HL-60 (cell line): ENCODE data around the gene B9D2.

Experiments used
- DNase-seq, 2 experiments: peaks; one replicate each; pipeline ENCODE4 v3.0.0-alpha.2; 2010 to 2020; ENCODE audit warnings: low read depth in 1 of 2, low spot score in 1 of 2
- H3K27ac ChIP-seq: fragments of 250-450 bp; sonication (Bioruptor Pico); replicated peaks from 2 replicates; pipeline ENCODE4 v1.5.1; 2020; ENCODE audit warnings: mild to moderate bottlenecking, moderate library complexity
- H3K27me3 ChIP-seq: fragments of 250-450 bp; sonication (Bioruptor Pico); 2 replicates; pipeline ENCODE4 v1.5.1; 2021; ENCODE audit warnings: mild to moderate bottlenecking, moderate library complexity; ENCODE audit not compliant: insufficient read depth, poor library complexity, severe bottlenecking
- H3K4me3 ChIP-seq: replicated peaks from 2 replicates; pipeline ENCODE4 v1.5.1; 2011; ENCODE audit warnings: mild to moderate bottlenecking, control low read depth, low read length; ENCODE audit not compliant: insufficient read depth
- GABPA ChIP-seq: IDR thresholded peaks from 2 replicates; pipeline ENCODE4 v1.6.1; 2012; ENCODE audit warnings: low read depth
- POLR2AphosphoS5 ChIP-seq: IDR thresholded peaks from 2 replicates; pipeline ENCODE4 v1.6.1; 2012; ENCODE audit warnings: low read depth
- SPI1 ChIP-seq: IDR thresholded peaks from 2 replicates; pipeline ENCODE4 v1.6.1; 2012; ENCODE audit warnings: low read depth, mild to moderate bottlenecking, borderline replicate concordance
- TF ChIP-seq, protein P1 (sequence below): IDR thresholded peaks from 2 replicates; pipeline ENCODE4 v1.6.1; 2012; ENCODE audit warnings: low read depth; ENCODE audit not compliant: insufficient replicate concordance
- TF ChIP-seq, protein P2 (sequence below): IDR thresholded peaks from one replicate; pipeline ENCODE4 v1.5.1; 2011; ENCODE audit warnings: low read length, control low read depth, inconsistent platforms; ENCODE audit not compliant: insufficient read depth

B9D2 gene

DNA sequence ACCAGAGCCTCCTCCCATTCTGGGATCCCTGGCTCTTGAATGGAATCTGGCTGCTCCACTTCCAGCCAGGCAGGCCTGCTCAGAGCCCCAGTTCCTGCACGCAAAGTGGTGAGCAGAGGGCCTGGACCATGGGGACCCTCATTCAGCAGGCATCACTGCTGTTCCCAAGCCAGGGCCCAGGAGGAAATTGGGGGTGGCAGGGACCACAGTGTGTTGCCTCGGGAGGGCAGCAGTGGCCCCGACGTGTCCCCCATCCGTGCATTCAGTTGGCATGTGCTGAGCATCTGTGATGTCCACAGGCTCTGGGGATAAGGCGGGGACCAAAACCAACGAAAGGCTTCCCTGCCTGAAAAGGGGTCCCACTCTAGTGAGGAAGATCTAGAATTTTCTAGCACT is 42.7 kb downstream of the B9D2 start:
- H3K4me3 ChIP-seq: no peak overlapping the region
- no peak overlapping the region for H3K27ac ChIP-seq
- TF ChIP-seq GABPA (no peak), POLR2AphosphoS5 (0 out of 2 replicates have a peak, but pooled peaks have one; percentile 0), SPI1 (no peak)
- TF ChIP-seq, protein P1, sequence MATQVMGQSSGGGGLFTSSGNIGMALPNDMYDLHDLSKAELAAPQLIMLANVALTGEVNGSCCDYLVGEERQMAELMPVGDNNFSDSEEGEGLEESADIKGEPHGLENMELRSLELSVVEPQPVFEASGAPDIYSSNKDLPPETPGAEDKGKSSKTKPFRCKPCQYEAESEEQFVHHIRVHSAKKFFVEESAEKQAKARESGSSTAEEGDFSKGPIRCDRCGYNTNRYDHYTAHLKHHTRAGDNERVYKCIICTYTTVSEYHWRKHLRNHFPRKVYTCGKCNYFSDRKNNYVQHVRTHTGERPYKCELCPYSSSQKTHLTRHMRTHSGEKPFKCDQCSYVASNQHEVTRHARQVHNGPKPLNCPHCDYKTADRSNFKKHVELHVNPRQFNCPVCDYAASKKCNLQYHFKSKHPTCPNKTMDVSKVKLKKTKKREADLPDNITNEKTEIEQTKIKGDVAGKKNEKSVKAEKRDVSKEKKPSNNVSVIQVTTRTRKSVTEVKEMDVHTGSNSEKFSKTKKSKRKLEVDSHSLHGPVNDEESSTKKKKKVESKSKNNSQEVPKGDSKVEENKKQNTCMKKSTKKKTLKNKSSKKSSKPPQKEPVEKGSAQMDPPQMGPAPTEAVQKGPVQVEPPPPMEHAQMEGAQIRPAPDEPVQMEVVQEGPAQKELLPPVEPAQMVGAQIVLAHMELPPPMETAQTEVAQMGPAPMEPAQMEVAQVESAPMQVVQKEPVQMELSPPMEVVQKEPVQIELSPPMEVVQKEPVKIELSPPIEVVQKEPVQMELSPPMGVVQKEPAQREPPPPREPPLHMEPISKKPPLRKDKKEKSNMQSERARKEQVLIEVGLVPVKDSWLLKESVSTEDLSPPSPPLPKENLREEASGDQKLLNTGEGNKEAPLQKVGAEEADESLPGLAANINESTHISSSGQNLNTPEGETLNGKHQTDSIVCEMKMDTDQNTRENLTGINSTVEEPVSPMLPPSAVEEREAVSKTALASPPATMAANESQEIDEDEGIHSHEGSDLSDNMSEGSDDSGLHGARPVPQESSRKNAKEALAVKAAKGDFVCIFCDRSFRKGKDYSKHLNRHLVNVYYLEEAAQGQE: no peak
- TF ChIP-seq, protein P2, sequence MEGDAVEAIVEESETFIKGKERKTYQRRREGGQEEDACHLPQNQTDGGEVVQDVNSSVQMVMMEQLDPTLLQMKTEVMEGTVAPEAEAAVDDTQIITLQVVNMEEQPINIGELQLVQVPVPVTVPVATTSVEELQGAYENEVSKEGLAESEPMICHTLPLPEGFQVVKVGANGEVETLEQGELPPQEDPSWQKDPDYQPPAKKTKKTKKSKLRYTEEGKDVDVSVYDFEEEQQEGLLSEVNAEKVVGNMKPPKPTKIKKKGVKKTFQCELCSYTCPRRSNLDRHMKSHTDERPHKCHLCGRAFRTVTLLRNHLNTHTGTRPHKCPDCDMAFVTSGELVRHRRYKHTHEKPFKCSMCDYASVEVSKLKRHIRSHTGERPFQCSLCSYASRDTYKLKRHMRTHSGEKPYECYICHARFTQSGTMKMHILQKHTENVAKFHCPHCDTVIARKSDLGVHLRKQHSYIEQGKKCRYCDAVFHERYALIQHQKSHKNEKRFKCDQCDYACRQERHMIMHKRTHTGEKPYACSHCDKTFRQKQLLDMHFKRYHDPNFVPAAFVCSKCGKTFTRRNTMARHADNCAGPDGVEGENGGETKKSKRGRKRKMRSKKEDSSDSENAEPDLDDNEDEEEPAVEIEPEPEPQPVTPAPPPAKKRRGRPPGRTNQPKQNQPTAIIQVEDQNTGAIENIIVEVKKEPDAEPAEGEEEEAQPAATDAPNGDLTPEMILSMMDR: no peak
- DNase-seq: no peak
- H3K27me3 ChIP-seq: no peaks in the 10 kb centered on the region

DNA sequence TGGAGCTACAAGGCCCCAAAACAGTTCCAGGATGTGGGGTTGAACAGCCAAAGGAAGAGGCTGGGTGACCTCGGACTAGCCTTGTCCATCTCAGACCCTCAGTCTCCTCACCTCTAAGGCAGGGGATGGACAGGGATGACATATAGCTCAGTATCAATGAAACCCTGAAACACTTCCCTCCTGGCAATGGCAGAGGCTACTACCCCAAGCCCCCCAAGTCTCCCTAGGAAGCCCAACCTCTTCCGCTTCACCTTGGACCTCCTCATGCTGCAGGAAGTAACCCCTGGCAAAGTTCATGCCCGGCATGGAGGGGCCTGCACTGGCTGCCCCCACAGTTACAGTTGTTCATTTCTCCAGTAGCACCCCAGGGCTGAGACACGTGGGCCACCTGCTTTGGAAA is 43.4 kb downstream of the B9D2 start:
- no peaks in the 10 kb centered on the region for H3K27me3 ChIP-seq
- TF ChIP-seq GABPA (no peak), SPI1 (no peak)
- TF ChIP-seq, protein P2: no peak
- DNase-seq: no peak
- no peak overlapping the region for H3K4me3 ChIP-seq
- no peak overlapping the region for H3K27ac ChIP-seq

DNA sequence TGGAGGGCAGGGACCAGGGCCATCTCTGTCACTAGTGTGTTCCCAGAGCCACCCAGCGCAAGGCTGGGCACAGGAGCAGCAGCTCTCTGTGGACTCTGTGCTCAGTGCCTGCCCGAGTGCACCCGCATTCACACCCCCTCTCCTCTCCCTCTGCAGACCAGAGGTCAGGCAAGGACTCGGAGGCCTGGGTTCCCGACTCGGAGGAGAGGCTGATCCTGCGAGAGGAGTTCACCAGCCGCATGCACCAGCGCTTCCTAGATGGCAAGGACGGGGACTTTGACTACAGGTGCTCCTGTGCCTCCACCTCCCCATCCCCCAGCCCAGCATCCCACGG is 43.8 kb downstream of the B9D2 start:
- Histone ChIP-seq H3K4me3 (no peak overlapping the region), H3K27ac (no peak overlapping the region), H3K27me3 (no peaks in the 10 kb centered on the region)
- no peak for DNase-seq
- TF ChIP-seq, protein P1: no peak
- no peak for TF ChIP-seq SPI1
- TF ChIP-seq POLR2AphosphoS5: no peak
- TF ChIP-seq, protein P2: no peak

DNA sequence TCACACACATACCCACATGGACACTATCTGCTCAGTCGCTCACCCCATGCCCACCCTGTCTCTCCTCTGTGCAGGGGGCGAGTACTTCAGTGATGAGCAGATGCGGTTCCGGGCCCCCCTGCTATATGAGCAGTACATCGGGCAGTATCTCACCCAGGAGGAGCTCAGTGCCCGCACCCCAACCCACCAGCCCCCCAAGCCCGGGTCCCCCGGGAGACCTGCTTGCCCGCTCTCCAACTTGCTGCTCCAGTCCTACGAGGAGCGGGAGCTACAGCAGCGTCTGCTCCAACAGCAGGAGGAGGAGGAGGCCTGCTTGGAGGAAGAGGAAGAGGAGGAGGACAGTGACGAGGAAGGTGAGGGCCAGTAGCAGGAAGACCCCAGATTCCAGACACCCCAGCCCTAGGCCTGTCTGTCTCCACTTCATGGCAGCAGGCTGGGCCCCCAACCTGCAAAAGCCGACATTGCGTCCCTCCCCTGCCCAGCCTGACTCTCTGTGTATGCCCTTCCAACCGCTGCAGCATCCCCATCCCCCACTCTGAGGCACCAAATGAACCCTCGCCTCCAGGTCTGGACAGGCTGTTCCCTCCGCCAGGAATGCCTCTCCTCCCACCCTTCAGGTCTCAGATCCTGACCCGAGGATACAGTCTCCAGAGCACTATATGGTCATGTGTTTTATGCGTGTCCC is 44.3 kb downstream of the B9D2 start:
- Histone ChIP-seq H3K27ac (no peak overlapping the region), H3K4me3 (no peak overlapping the region), H3K27me3 (no peaks in the 10 kb centered on the region)
- TF ChIP-seq POLR2AphosphoS5 (no peak; the same call in 1 of the 2 replicates), GABPA (no peak), SPI1 (no peak)
- TF ChIP-seq, protein P1: no peak
- TF ChIP-seq, protein P2: no peak
- DNase-seq: no peak
